SU-DHL-6 (cell line): ENCODE results near the gene TRAF6.

Experiments used
- H2AFZ ChIP-seq: fragments of 200-600 bp; sonication (generic); 2 replicates; pipeline ENCODE4 v1.6.1; 2014; ENCODE audit warnings: low read depth, mild to moderate bottlenecking, moderate library complexity, mixed read lengths, antibody characterized with exemption, low read length; ENCODE audit not compliant: severe bottlenecking
- H3F3A ChIP-seq: fragments of 200-600 bp; shearing (Covaris generic); 2 replicates; pipeline ENCODE4 v1.6.0; 2016; ENCODE audit warnings: antibody characterized with exemption, mild to moderate bottlenecking; ENCODE audit not compliant: insufficient read depth
- H3K27ac ChIP-seq: fragments of 200-600 bp; sonication (generic); 2 replicates; pipeline ENCODE4 v1.5.1; 2016; ENCODE audit warnings: low read depth, mild to moderate bottlenecking, low read length, moderate library complexity, mixed read lengths
- H3K27me3 ChIP-seq: fragments of 200-600 bp; sonication (generic), shearing (Covaris generic); 2 replicates; pipeline ENCODE4 v1.6.0; 2014; ENCODE audit warnings: mild to moderate bottlenecking, low read length
- H3K36me3 ChIP-seq: fragments of 200-600 bp; sonication (generic); 2 replicates; pipeline ENCODE4 v1.6.1; 2014; ENCODE audit warnings: mild to moderate bottlenecking, low read length, mixed read lengths
- H3K4me2 ChIP-seq: fragments of 300-600, 200-600 bp; shearing (Covaris generic), sonication (generic); 2 replicates; pipeline ENCODE4 v1.6.0; 2014; ENCODE audit warnings: low read length, low read depth, mild to moderate bottlenecking; ENCODE audit not compliant: poor library complexity, severe bottlenecking
- H3K4me3 ChIP-seq: fragments of 200-600 bp; sonication (generic); 2 replicates; pipeline ENCODE4 v1.5.1; 2014; ENCODE audit warnings: antibody characterized with exemption, low read length, mild to moderate bottlenecking, mixed read lengths; ENCODE audit not compliant: insufficient read depth, poor library complexity, severe bottlenecking
- H3K79me2 ChIP-seq: fragments of 200-600 bp; sonication (generic); 2 replicates; pipeline ENCODE4 v1.6.1; 2014; ENCODE audit warnings: mild to moderate bottlenecking, low read length, moderate library complexity; ENCODE audit not compliant: insufficient read depth
- H3K9ac ChIP-seq: fragments of 200-600 bp; sonication (generic); 2 replicates; pipeline ENCODE4 v1.7.0; 2014; ENCODE audit warnings: mild to moderate bottlenecking, low read length
- H3K9me2 ChIP-seq: fragments of 200-600 bp; sonication (generic); replicated peaks from 2 replicates; pipeline ENCODE4 v1.6.1; 2014; ENCODE audit warnings: low read length; ENCODE audit not compliant: insufficient read depth
- H3K9me3 ChIP-seq: fragments of 200-600 bp; sonication (generic); 2 replicates; pipeline ENCODE4 v1.6.1; 2014; ENCODE audit warnings: low read length, mixed read lengths; ENCODE audit not compliant: insufficient read depth
- H4K20me1 ChIP-seq: fragments of 200-600 bp; sonication (generic); 2 replicates; pipeline ENCODE4 v1.6.1; 2014; ENCODE audit warnings: low read depth, mild to moderate bottlenecking, antibody characterized with exemption, low read length, moderate library complexity, mixed read lengths
- CTCF ChIP-seq: fragments of 200-600 bp; sonication (generic); IDR thresholded peaks from one replicate; pipeline ENCODE4 v1.5.1; 2017; ENCODE audit warnings: antibody characterized with exemption, mild to moderate bottlenecking, low read length, moderate library complexity; ENCODE audit not compliant: insufficient read depth, poor library complexity, severe bottlenecking
- EZH2phosphoT487 ChIP-seq: fragments of 200-600 bp; sonication (generic), shearing (Covaris generic); conservative IDR thresholded peaks from 2 replicates; pipeline ENCODE4 v1.6.1; 2018; ENCODE audit warnings: mild to moderate bottlenecking, antibody characterized with exemption, low read length, moderate library complexity, mixed read lengths

TRAF6 gene

GRCh38 chr11:36480833-36481232 lies 29.2 kb downstream of the TRAF6 start:
- Histone ChIP-seq H3K9me2 (no peaks in the 10 kb centered on the region), H3K4me2 (no peak overlapping the region), H3K27me3 (no peaks in the 10 kb centered on the region), H2AFZ (no peak overlapping the region), H3K27ac (no peak overlapping the region), H3K9me3 (no peaks in the 10 kb centered on the region), H4K20me1 (no peaks in the 10 kb centered on the region), H3K9ac (no peak overlapping the region), H3F3A (no peaks in the 10 kb centered on the region), H3K79me2 (no peaks in the 10 kb centered on the region), H3K4me3 (no peak overlapping the region), H3K36me3 (no peaks in the 10 kb centered on the region)
- TF ChIP-seq EZH2phosphoT487 (no peak), CTCF (no peak)

- Histone ChIP-seq H3K4me2 (no peak overlapping the region), H2AFZ (no peak overlapping the region), H3K9ac (no peak overlapping the region), H3K4me3 (no peak overlapping the region), H4K20me1 (no peaks in the 10 kb centered on the region), H3K9me3 (no peaks in the 10 kb centered on the region), H3K79me2 (no peaks in the 10 kb centered on the region), H3K27me3 (no peaks in the 10 kb centered on the region), H3K36me3 (no peaks in the 10 kb centered on the region), H3K27ac (no peak overlapping the region), H3F3A (no peaks in the 10 kb centered on the region), H3K9me2 (no peaks in the 10 kb centered on the region)
- TF ChIP-seq CTCF: no peak
- TF ChIP-seq EZH2phosphoT487: no peak
Observed at GRCh38 chr11:36478700-36479329, 31.3 kb downstream of the TRAF6 start.

- Histone ChIP-seq H3F3A (no peaks in the 10 kb centered on the region), H3K27ac (no peak overlapping the region), H3K9ac (no peak overlapping the region), H3K36me3 (no peaks in the 10 kb centered on the region), H2AFZ (no peak overlapping the region), H3K4me2 (no peak overlapping the region), H4K20me1 (no peaks in the 10 kb centered on the region), H3K79me2 (no peaks in the 10 kb centered on the region), H3K9me3 (no peaks in the 10 kb centered on the region), H3K9me2 (no peaks in the 10 kb centered on the region), H3K27me3 (no peaks in the 10 kb centered on the region), H3K4me3 (no peak overlapping the region)
- no peak for TF ChIP-seq EZH2phosphoT487
Observed at GRCh38 chr11:36475192-36475591, 34.9 kb downstream of the TRAF6 start.

GRCh38 chr11:36471577-36471976 lies 38.5 kb downstream of the TRAF6 start:
- H3K79me2 ChIP-seq: no peaks in the 10 kb centered on the region
- no peaks in the 10 kb centered on the region for H3K36me3 ChIP-seq
- no peaks in the 10 kb centered on the region for H3K9me2 ChIP-seq
- no peaks in the 10 kb centered on the region for H3K9me3 ChIP-seq
- no peak overlapping the region for H3K9ac ChIP-seq
- H3K4me3 ChIP-seq: no peak overlapping the region
- no peaks in the 10 kb centered on the region for H4K20me1 ChIP-seq
- TF ChIP-seq EZH2phosphoT487 (no peak), CTCF (no peak)
- no peak overlapping the region for H3K4me2 ChIP-seq
- no peaks in the 10 kb centered on the region for H3K27me3 ChIP-seq
- no peak overlapping the region for H3K27ac ChIP-seq
- no peak overlapping the region for H2AFZ ChIP-seq
- no peaks in the 10 kb centered on the region for H3F3A ChIP-seq
